Astrocyte (in vitro differentiated cells and primary cell): ENCODE data around the gene SMIM41. TPM values are rescaled to one million over a fixed set of nuclear protein-coding genes. Genes with fewer than 3 reads are reported as not detected.

Experiments
- DNase-seq: peaks from one replicate; pipeline ENCODE4 v3.0.0-alpha.2; 2010; ENCODE audit warnings: low read depth
- FAIRE-seq: peaks from 2 replicates; lab custom pipeline; 2011; peaks lifted over from hg19 to GRCh38; lab: Jason Lieb, UNC
- H2AFZ ChIP-seq: 2 replicates; pipeline ENCODE4 v1.6.0; 2012; ENCODE audit warnings: low read depth, low read length, inconsistent platforms
- H3K27ac ChIP-seq: 2 replicates; pipeline ENCODE4 v1.5.1; 2011; ENCODE audit warnings: low read depth, low read length, inconsistent platforms
- H3K27me3 ChIP-seq: 2 replicates; pipeline ENCODE4 v1.6.0; 2011; ENCODE audit warnings: low read length, inconsistent platforms; ENCODE audit not compliant: insufficient read depth
- H3K36me3 ChIP-seq: 2 replicates; pipeline ENCODE4 v1.5.1; 2011; ENCODE audit warnings: low read length, inconsistent platforms; ENCODE audit not compliant: insufficient read depth
- H3K4me1 ChIP-seq: 2 replicates; pipeline ENCODE4 v1.5.1; 2011; ENCODE audit warnings: low read length, inconsistent platforms; ENCODE audit not compliant: insufficient read depth
- H3K4me2 ChIP-seq: 2 replicates; pipeline ENCODE4 v1.6.0; 2012; ENCODE audit warnings: low read length, inconsistent platforms
- H3K4me3 ChIP-seq: 2 replicates; pipeline ENCODE4 v1.5.1; 2011; ENCODE audit warnings: low read depth, mild to moderate bottlenecking, low read length, inconsistent platforms; ENCODE audit not compliant: insufficient read depth
- H3K79me2 ChIP-seq: 2 replicates; pipeline ENCODE4 v1.6.0; 2012; ENCODE audit warnings: mild to moderate bottlenecking, low read length, inconsistent platforms; ENCODE audit not compliant: insufficient read depth
- H3K9ac ChIP-seq: 2 replicates; pipeline ENCODE4 v1.6.0; 2012; ENCODE audit warnings: mild to moderate bottlenecking, low read length, inconsistent platforms
- H3K9me3 ChIP-seq: 2 replicates; pipeline ENCODE4 v1.5.1; 2012; ENCODE audit warnings: low read depth, mild to moderate bottlenecking, low read length, inconsistent platforms; ENCODE audit not compliant: insufficient read depth
- H4K20me1 ChIP-seq: 2 replicates; pipeline ENCODE4 v1.6.0; 2012; ENCODE audit warnings: low read length, inconsistent platforms; ENCODE audit not compliant: insufficient read depth
- H3K27ac Mint-ChIP-seq: one replicate; pipeline ENCODE4 v1.8.0; 2021; ENCODE audit warnings: mild to moderate bottlenecking, mixed read lengths; ENCODE audit not compliant: unreplicated experiment
- H3K27me3 Mint-ChIP-seq: one replicate; pipeline ENCODE4 v1.8.0; 2021; ENCODE audit warnings: low read depth, mixed read lengths; ENCODE audit not compliant: unreplicated experiment
- H3K36me3 Mint-ChIP-seq: one replicate; pipeline ENCODE4 v1.8.0; 2021; ENCODE audit warnings: low read depth, mixed read lengths; ENCODE audit not compliant: unreplicated experiment
- H3K4me1 Mint-ChIP-seq: one replicate; pipeline ENCODE4 v1.8.0; 2021; ENCODE audit warnings: low read depth, mixed read lengths; ENCODE audit not compliant: unreplicated experiment
- H3K4me3 Mint-ChIP-seq: one replicate; pipeline ENCODE4 v1.8.0; 2021; ENCODE audit warnings: mild to moderate bottlenecking, moderate library complexity, mixed read lengths; ENCODE audit not compliant: unreplicated experiment
- H3K9me3 Mint-ChIP-seq: one replicate; pipeline ENCODE4 v1.8.0; 2021; ENCODE audit warnings: mild to moderate bottlenecking, mixed read lengths; ENCODE audit not compliant: unreplicated experiment
- EZH2 ChIP-seq: IDR thresholded peaks from 2 replicates; pipeline ENCODE4 v1.6.1; 2012; ENCODE audit warnings: mild to moderate bottlenecking, low read length, inconsistent platforms; ENCODE audit not compliant: insufficient read depth
- total RNA-seq: library from RNA; stranded (reverse); gene quantifications from 2 replicates; pipeline ENCODE4 v1.2.1, GENCODE V29; 2021
- TF ChIP-seq, protein P1 (sequence below): IDR thresholded peaks from 2 replicates; pipeline ENCODE4 v1.5.1; 2011; ENCODE audit warnings: low read depth, mild to moderate bottlenecking, inconsistent platforms, low read length, moderate library complexity; ENCODE audit not compliant: insufficient read depth

Gene SMIM41
- total RNA-seq, 1 donor from 2014 or later, result 0.18 TPM

DNA sequence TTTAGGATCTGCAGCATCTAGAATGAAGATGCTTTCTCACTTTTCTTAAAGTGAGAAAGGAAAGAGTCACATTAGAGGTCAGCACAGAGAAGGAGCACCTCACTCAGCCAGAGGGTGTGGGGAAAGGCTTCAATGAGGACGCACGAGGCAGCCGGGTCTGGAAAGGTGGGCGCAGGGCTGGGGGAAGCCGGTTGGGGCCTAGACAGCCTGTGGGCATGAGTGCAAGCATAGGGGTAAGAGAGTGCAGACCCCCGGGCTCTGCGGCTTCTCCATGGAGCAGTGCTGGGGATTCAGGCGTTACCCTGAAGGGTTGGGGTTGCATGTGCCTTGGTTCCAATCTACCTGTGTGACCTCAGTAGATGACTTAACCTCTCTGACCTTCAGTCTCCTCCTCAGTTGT, 62.4 kb downstream of the SMIM41 start:
- FAIRE-seq, result no peak
- H3K79me2 ChIP-seq, result peaks cover 3% of the 10 kb centered on the region
- no peaks in the 10 kb centered on the region for H3K36me3 Mint-ChIP-seq
- H4K20me1 ChIP-seq, result no peaks in the 10 kb centered on the region
- peaks cover 12% of the 10 kb centered on the region for H3K4me1 ChIP-seq
- H3K27ac ChIP-seq, result no peak overlapping the region
- H3K4me1 Mint-ChIP-seq, result peaks cover 10% of the 10 kb centered on the region
- H3K4me2 ChIP-seq, result no peak overlapping the region
- DNase-seq, result no peak
- H3K4me3 ChIP-seq, result no peak overlapping the region
- H3K27ac Mint-ChIP-seq, result no peak overlapping the region
- H3K27me3 ChIP-seq, result peaks cover 8% of the 10 kb centered on the region
- H3K9me3 Mint-ChIP-seq, result no peaks in the 10 kb centered on the region
- no peaks in the 10 kb centered on the region for H3K36me3 ChIP-seq
- H3K9me3 ChIP-seq, result no peaks in the 10 kb centered on the region
- no peak overlapping the region for H3K9ac ChIP-seq
- H3K27me3 Mint-ChIP-seq, result peaks cover 25% of the 10 kb centered on the region
- H3K4me3 Mint-ChIP-seq, result no peak overlapping the region
- TF ChIP-seq, protein P1, sequence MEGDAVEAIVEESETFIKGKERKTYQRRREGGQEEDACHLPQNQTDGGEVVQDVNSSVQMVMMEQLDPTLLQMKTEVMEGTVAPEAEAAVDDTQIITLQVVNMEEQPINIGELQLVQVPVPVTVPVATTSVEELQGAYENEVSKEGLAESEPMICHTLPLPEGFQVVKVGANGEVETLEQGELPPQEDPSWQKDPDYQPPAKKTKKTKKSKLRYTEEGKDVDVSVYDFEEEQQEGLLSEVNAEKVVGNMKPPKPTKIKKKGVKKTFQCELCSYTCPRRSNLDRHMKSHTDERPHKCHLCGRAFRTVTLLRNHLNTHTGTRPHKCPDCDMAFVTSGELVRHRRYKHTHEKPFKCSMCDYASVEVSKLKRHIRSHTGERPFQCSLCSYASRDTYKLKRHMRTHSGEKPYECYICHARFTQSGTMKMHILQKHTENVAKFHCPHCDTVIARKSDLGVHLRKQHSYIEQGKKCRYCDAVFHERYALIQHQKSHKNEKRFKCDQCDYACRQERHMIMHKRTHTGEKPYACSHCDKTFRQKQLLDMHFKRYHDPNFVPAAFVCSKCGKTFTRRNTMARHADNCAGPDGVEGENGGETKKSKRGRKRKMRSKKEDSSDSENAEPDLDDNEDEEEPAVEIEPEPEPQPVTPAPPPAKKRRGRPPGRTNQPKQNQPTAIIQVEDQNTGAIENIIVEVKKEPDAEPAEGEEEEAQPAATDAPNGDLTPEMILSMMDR, result no peak
- no peak for TF ChIP-seq EZH2
- H2AFZ ChIP-seq, result no peak overlapping the region

- TF ChIP-seq EZH2, result no peak
- TF ChIP-seq, protein P1, result no peak
- H3K4me2 ChIP-seq, result no peak overlapping the region
- DNase-seq (no peak), FAIRE-seq (no peak)
- Mint-ChIP-seq H3K4me1 (peaks cover 10% of the 10 kb centered on the region), H3K27me3 (peaks cover 25% of the 10 kb centered on the region), H3K4me3 (no peak overlapping the region), H3K27ac (no peak overlapping the region), H3K9me3 (no peaks in the 10 kb centered on the region), H3K36me3 (no peaks in the 10 kb centered on the region)
- H3K27me3 ChIP-seq, result peaks cover 6% of the 10 kb centered on the region
- H3K9me3 ChIP-seq, result no peaks in the 10 kb centered on the region
- no peaks in the 10 kb centered on the region for H4K20me1 ChIP-seq
- H2AFZ ChIP-seq, result no peak overlapping the region
- H3K4me1 ChIP-seq, result peaks cover 15% of the 10 kb centered on the region
- no peaks in the 10 kb centered on the region for H3K36me3 ChIP-seq
- H3K4me3 ChIP-seq, result no peak overlapping the region
- H3K9ac ChIP-seq, result no peak overlapping the region
- peaks cover 5% of the 10 kb centered on the region for H3K79me2 ChIP-seq
- H3K27ac ChIP-seq, result no peak overlapping the region
Observed at GRCh38 chr12:52142431-52142830, 62.9 kb downstream of the SMIM41 start.

DNA sequence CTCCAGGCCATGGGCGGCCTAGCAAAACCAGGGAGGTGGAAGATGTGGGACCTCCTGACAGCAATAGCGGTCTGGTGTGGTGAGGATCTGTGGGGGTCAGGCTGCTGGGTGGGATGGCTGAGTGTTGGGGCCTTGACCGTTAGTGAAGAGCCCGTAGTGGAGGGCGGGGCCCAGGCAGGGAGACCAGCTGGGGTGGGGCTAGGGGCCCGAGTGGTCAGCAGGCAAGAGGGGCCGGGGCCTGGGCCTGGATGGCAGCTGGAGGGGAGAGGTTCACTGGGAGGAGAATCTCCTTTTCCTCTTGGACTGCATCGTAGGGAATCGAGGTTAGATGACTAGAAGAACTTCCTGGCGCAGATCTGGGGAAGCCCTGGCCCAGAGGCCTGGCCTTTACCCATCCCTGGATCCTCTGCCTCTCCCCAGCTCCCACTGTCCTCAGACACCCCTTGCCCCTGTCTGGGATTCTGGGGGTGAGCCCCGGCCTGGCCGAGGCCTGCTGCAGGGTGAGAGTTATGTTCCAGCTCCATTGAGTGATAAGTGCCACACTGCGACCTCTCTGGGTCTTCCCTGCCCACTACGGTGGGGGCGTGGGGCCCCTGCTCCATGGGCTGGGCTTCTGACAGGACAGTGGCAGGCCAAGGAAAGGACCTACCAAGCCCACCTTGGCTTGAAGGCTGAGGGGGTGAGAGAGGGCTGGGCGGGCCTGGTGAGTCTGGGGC, 65.2 kb downstream of the SMIM41 start:
- Histone ChIP-seq H3K36me3 (no peaks in the 10 kb centered on the region), H3K4me2 (no peak overlapping the region), H3K4me3 (no peak overlapping the region), H4K20me1 (no peaks in the 10 kb centered on the region), H3K4me1 (peaks cover 37% of the 10 kb centered on the region), H3K79me2 (peaks cover 5% of the 10 kb centered on the region), H3K9ac (peak overlapping the region; percentile 25), H3K27me3 (no peaks in the 10 kb centered on the region), H2AFZ (no peak overlapping the region), H3K27ac (no peak overlapping the region), H3K9me3 (no peaks in the 10 kb centered on the region)
- Mint-ChIP-seq H3K36me3 (no peaks in the 10 kb centered on the region), H3K27me3 (peaks cover 17% of the 10 kb centered on the region), H3K4me3 (no peak overlapping the region), H3K4me1 (peaks cover 22% of the 10 kb centered on the region), H3K27ac (no peak overlapping the region), H3K9me3 (no peaks in the 10 kb centered on the region)
- DNase-seq (no peak), FAIRE-seq (no peak)
- no peak for TF ChIP-seq EZH2
- TF ChIP-seq, protein P1, result no peak
